Body of pancreas (tissue), 4 donors: Measurements from ENCODE around the gene APBA1.

Experiments
- POLR2A ChIP-seq, 3 donors: fragments of 450-650 bp; IDR thresholded peaks; one replicate each; pipeline ENCODE4 v1.6.1; 2016; ENCODE audit warnings: antibody characterized with exemption in 3 of 3, mild to moderate bottlenecking in 2 of 3
- TF ChIP-seq, protein P1 (sequence below), 7 experiments: fragments of 450-650 bp in 4 of 7; fragments of 200-600 bp in 3 of 7; sonication (generic) in 3 of 7; IDR thresholded peaks; one replicate each; pipeline ENCODE4 v1.5.1; 2016 to 2019; ENCODE audit warnings: antibody characterized with exemption in 7 of 7

DNA sequence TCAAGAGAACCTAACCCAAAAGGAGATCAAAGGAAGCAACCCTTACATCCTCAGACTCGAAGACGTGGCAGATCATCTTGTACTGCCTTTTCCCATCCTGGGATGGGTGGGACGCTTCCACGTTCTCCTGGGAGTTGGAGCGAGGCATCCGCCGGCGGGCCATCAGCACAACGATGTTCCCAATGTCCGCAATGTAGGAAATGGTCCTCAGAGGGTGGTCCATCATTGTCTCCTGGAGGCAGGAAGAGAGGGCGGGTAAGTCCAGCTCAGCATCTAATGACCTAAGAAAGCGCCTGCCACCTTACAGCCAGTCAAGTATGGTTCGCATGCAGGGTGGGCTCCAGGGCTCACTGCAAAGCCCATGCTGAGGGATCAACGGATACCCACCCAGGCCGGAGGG is 216.0 kb downstream of the APBA1 start:
- TF ChIP-seq, protein P1, sequence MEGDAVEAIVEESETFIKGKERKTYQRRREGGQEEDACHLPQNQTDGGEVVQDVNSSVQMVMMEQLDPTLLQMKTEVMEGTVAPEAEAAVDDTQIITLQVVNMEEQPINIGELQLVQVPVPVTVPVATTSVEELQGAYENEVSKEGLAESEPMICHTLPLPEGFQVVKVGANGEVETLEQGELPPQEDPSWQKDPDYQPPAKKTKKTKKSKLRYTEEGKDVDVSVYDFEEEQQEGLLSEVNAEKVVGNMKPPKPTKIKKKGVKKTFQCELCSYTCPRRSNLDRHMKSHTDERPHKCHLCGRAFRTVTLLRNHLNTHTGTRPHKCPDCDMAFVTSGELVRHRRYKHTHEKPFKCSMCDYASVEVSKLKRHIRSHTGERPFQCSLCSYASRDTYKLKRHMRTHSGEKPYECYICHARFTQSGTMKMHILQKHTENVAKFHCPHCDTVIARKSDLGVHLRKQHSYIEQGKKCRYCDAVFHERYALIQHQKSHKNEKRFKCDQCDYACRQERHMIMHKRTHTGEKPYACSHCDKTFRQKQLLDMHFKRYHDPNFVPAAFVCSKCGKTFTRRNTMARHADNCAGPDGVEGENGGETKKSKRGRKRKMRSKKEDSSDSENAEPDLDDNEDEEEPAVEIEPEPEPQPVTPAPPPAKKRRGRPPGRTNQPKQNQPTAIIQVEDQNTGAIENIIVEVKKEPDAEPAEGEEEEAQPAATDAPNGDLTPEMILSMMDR (IDR thresholded peaks at IDR 0.05), result no peak
- TF ChIP-seq POLR2A (IDR thresholded peaks at IDR 0.05), result no peak
